NCI-H2081 (cell line): Measurements from ENCODE around the gene SDHD.

Source experiments
- DNase-seq, 2 experiments: peaks; one replicate each; lab custom pipeline; 2025; lab: John Stamatoyannopoulos, UW

SDHD gene

DNA sequence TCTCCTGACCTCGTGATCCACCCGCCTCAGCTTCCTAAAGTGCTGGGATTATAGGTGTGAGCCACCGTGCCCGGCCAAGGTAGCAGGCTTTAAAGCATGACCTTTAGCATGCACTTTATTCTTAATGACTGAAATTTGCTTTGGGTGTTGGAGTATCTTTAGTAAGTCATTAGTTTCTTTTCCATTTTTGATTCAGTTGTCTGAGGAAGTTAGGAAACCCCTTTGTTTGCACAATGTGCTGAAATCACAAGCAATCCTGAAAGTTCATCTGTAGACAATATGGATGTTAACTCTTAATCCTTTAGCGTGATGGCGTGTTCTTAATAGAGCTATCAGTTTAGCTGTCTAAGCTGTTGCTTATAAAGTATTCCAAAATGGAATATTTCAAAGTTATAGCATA lies 16.8 kb downstream of the SDHD start:
- no peak for DNase-seq

- DNase-seq, result no peak
Measured at GRCh38 chr11:112106070-112106469, 19.4 kb downstream of the SDHD start.

DNA sequence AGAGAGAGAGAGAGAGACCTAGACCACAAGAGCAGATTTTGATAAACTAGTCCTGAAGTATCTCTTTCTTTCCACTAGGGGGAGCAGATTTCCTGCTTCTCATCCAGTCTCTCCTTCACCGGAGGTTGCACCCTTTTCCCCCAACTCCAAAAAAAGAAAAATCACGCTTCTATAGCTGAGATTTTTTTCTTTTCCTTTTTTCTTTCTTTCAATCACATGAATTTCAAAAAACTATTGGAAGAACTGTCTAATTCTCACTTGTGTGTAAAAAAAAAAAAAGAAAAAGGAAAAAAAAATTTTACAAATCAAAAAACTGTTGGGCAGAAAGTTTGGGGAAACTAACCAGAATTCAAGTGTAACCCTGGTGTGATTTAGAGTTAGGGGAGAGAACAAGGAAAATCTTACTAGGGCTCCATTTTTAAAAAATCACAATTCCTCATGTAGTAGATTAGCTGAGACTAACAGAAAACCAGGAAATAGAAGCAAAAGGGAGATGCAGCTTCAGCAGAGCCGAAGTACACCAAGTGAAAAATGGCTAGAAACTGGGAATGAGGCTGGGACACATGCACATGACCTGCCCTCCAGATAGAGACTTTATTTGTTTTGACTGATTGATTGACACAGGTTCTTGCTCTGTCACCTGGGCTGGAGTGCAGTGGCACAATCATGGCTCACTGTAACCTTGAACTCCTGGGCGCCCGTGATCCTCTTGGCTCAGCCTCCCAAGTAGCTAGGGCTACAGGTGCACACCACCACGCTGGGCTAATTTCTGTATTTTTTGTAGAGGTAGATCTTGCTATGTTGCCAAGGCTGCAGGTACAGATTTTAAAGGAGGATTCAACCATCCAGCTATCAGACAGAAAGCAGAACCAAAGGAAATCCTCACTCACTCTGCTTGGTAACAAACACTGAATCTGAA lies 27.1 kb downstream of the SDHD start:
- DNase-seq, result peak; percentile 62 to 72

GRCh38 chr11:112114460-112114859 lies 27.8 kb downstream of the SDHD start:
- no peak for DNase-seq

DNA sequence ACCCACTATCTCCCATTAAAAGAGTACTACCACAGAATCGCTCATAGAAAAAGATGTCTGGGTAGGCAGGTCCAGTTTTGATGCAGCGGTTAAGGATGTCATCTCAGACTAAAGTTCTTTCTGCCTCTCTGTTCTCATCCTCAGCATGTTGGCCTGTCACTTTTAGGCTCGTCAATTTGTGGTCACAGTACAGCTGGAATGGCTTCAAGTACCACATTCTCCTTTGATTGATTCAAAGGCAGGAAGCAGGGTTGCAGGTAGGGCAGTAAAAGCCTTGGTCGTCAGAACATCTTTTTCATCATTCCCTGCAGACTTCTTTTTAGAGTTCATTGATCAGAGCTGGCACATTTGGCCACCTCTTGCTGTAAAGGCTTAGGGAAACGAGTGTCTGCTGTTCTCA lies 28.7 kb downstream of the SDHD start:
- DNase-seq, result no peak

GRCh38 chr11:112118176-112118575 lies 31.5 kb downstream of the SDHD start:
- DNase-seq, result no peak

DNA sequence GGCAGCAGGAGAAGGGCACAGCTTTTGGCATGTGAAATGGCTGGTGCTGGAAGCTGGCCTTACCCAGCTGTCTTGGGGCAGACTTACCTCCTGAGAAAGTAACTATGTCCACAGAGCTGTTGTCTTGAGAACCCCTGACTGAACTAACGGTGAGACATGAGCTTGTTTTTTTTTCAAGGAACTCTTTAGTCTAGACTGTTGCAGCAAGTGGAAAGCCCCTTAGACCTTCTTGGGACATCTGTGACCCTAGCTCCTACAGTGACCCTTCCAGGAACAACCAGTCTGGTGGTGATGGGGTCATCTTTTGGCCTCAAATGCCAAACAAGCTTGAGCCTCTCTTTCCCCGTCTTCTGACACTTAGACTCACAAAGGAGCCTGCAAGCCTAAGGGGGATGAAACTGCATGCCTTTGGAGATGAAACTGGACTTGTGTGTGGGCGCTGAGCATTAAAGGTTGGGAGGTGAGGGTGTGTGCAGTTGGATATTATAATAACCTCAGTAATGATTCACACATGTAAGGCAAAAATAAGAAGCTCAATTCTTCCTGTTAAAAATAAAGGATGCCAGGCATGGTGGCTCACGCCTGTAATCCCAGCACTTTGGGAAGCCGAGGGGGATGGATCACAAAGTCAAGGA lies 35.4 kb downstream of the SDHD start:
- DNase-seq, result no peak

GRCh38 chr11:112123129-112123528 lies 36.5 kb downstream of the SDHD start:
- no peak for DNase-seq

DNA sequence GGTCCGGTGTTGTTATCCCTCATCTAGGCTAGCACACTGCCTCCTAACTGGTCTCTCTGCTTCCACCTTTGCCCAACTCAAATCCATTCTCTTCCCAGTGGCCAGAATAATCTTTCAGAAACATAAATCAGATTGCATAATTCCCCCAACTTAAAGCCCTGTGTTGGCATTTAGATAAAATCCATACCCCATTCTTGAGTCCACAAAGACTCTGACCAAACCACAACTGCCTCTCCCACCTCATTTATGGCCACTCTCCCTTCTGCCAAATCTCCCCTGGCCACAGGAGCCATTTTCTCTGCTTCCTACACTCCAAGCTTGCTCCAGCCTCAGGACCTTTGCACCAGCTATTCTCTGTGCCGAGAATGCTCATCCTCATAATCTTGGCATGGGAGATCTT lies 40.4 kb downstream of the SDHD start:
- DNase-seq, result no peak

DNA sequence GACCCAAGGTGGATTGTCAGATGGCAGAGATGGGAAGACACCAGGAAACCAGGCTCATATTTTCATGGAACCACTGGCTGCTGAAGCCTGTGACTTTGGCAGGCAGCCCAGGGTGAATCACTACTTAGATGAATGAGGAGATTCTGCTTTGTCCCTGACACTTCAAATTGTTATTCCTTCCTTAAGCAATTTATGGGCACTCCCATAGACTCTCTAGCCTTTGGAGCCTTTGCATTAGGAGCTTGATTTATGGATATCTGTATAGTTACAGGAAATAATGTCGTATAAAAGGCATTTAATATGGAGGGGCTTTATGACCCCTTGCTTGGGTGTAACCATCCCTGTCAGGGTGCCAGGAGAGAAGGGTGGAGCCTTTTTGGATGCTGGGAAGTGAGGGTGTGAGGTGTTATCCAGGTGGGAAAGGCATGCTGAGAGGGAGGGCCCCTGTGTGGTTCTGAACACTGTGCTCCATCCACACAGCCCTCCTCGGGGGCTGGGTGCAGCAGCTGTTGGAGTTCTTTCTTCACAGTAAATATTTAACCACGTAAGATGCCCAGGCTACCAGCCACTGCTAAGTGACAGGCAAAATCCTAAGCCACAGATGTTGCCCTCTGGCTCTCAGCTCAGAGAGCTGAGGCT lies 41.9 kb downstream of the SDHD start:
- DNase-seq, result peak; percentile 70 to 76

DNA sequence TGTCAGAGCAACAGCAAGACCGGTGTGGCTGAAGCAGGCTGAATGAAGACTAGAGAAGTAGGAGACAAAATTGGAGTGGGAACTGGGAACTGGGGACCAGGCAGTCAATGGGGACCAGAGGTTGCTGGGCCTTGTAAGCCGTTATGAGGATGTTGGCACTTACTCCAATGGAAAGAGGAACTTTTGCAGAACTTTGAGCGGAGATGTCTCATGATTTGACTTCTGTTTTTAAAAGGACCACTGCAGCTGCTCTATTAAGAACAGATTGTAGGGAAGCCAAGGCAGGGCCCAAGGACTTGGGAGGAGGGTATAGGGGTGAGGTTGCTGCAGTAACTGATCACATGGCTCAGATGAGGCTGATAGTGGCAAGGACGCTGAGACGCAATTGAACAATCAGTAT lies 43.0 kb downstream of the SDHD start:
- no peak for DNase-seq

GRCh38 chr11:112132737-112133136 lies 46.1 kb downstream of the SDHD start:
- DNase-seq, result no peak

GRCh38 chr11:112134473-112134872 lies 47.8 kb downstream of the SDHD start:
- DNase-seq, result no peak

DNA sequence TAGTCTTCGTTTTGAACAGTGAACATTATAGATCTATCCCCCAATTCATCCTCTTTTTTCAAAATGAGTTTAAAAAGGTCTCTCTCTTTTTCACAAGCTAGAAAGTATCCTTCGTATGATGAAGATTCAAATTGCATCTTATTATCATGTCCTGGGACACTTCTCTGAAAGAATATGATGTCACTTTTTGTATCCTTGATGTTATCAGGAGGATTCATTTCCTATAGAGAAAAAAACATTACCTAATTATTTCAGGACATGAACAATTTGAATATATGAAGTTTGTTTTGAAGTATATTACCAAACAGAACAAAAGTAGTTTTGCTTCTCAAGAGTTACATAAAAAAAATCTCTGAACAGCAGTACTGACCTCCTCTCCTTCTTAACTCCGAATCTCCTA lies 56.9 kb downstream of the SDHD start:
- DNase-seq, result no peak
